ENCODE results near the gene SLC9C1. TPM values are rescaled to one million over a fixed set of nuclear protein-coding genes. Genes with fewer than 3 reads are reported as not detected.

Gene SLC9C1
- total and polyA plus RNA-seq, 2 of the 13 experiments (the other 11 are each of a cell fraction or from before 2014, with no cell fraction given), result not detected

- no peak overlapping the region for H3K27ac ChIP-seq (ENCODE audit: extremely low read length, insufficient read depth, low read length)
- ATAC-seq (no peak), FAIRE-seq (no peak), DNase-seq (ENCODE audit: low spot score) (no peak)
- H3K4me2 ChIP-seq (ENCODE audit: low read depth, low read length), result no peak overlapping the region
- H3K9me3 ChIP-seq (ENCODE audit: low read length), result no peaks in the 10 kb centered on the region
- no peak overlapping the region for H2AFZ ChIP-seq (ENCODE audit: low read length)
- intact Hi-C loops (cut with micrococcal nuclease; ENCODE audit: unreplicated experiment) (no loop called here), in situ Hi-C loops (cut with HindIII; ENCODE audit: extremely low pct_ligation_motif_present, low pct_unique_long_range_greater_than_20kb) (no loop called here)
- TF ChIP-seq ZNF160 (CRISPR knock-in tag; IDR thresholded peaks at IDR 0.05), result no peak
- no peak for TF ChIP-seq MIER2 (CRISPR knock-in tag; IDR thresholded peaks at IDR 0.05)
- TF ChIP-seq USF2 (IDR thresholded peaks at IDR 0.05; ENCODE audit: low read depth, low read length), result no peak
- TF ChIP-seq USF2 (CRISPR knock-in tag; IDR thresholded peaks at IDR 0.05; ENCODE audit: borderline replicate concordance), result no peak
- no peak overlapping the region for H3K9ac ChIP-seq (ENCODE audit: insufficient read depth, low read depth, low read length)
- WGBS (ENCODE audit: low lambda C conversion rate), result 42% methylated on average over 10 of the region's 10 CpGs
- H3K4me3 ChIP-seq (replicated peaks in 1 of 3; ENCODE audit: insufficient read depth in 1 of 3, low read depth in 2 of 3, low read length in 3 of 3), result no peak overlapping the region
- H3K4me1 ChIP-seq (ENCODE audit: insufficient read depth, low read length), result no peaks in the 10 kb centered on the region
- H4K20me1 ChIP-seq (ENCODE audit: insufficient read depth, low read length), result no peaks in the 10 kb centered on the region
- H3K79me2 ChIP-seq (ENCODE audit: insufficient read depth, low read length), result no peaks in the 10 kb centered on the region
- POLR2A ChIA-PET, result no interaction called here
- H3K27me3 ChIP-seq (ENCODE audit: control insufficient read depth in 1 of 2, insufficient read depth in 2 of 2, low read length in 2 of 2), result no peaks in the 10 kb centered on the region; a peak in 1 of 5 replicates
- CTCF ChIA-PET (ENCODE audit: low intra/inter-chr PET ratio, low total read pairs), result no interaction called here
- no TSS peak for BruUV-seq (replicated peaks)
- H3K36me3 ChIP-seq (replicated peaks in 1 of 2; ENCODE audit: control insufficient read depth in 1 of 2, insufficient read depth in 2 of 2, low read length in 2 of 2), result no peaks in the 10 kb centered on the region
Measured at GRCh38 chr3:112127522-112128494, 166.2 kb downstream of the SLC9C1 start.

GRCh38 chr3:112126511-112126911, 167.5 kb downstream of the SLC9C1 start:
- Histone ChIP-seq H3K27ac (ENCODE audit: extremely low read length, insufficient read depth, low read length) (no peak overlapping the region), H3K4me2 (ENCODE audit: low read depth, low read length) (no peak overlapping the region), H4K20me1 (ENCODE audit: insufficient read depth, low read length) (no peaks in the 10 kb centered on the region), H3K9ac (ENCODE audit: insufficient read depth, low read depth, low read length) (no peak overlapping the region), H3K27me3 (ENCODE audit: control insufficient read depth in 1 of 2, insufficient read depth in 2 of 2, low read length in 2 of 2) (no peaks in the 10 kb centered on the region), H2AFZ (ENCODE audit: low read length) (no peak overlapping the region), H3K36me3 (replicated peaks in 1 of 2; ENCODE audit: control insufficient read depth in 1 of 2, insufficient read depth in 2 of 2, low read length in 2 of 2) (no peaks in the 10 kb centered on the region), H3K4me3 (replicated peaks in 1 of 3; ENCODE audit: insufficient read depth in 1 of 3, low read depth in 2 of 3, low read length in 3 of 3) (no peak overlapping the region), H3K4me1 (ENCODE audit: insufficient read depth, low read length) (no peaks in the 10 kb centered on the region), H3K9me3 (ENCODE audit: low read length) (no peaks in the 10 kb centered on the region), H3K79me2 (ENCODE audit: insufficient read depth, low read length) (no peaks in the 10 kb centered on the region)
- ATAC-seq, result no peak
- CTCF ChIA-PET (ENCODE audit: low intra/inter-chr PET ratio, low total read pairs), result no interaction called here
- WGBS (ENCODE audit: low lambda C conversion rate), result 24% methylated on average over 1 of the region's 1 CpG
- no peak for DNase-seq (ENCODE audit: low spot score)
- POLR2A ChIA-PET, result no interaction called here
- in situ Hi-C loops (cut with HindIII; ENCODE audit: extremely low pct_ligation_motif_present, low pct_unique_long_range_greater_than_20kb) (no loop called here), intact Hi-C loops (cut with micrococcal nuclease; ENCODE audit: unreplicated experiment) (no loop called here)
- BruUV-seq (replicated peaks), result no TSS peak
- no peak for FAIRE-seq
- TF ChIP-seq ZBTB42 (CRISPR knock-in tag; IDR thresholded peaks at IDR 0.05) (no peak), HINFP (CRISPR knock-in tag; IDR thresholded peaks at IDR 0.05; ENCODE audit: low read depth) (no peak), ZFY (CRISPR knock-in tag; IDR thresholded peaks at IDR 0.05) (no peak), EZH2 (conservative IDR thresholded peaks at IDR 0.05; ENCODE audit: low read depth, low read length) (no peak), ZNF841 (CRISPR knock-in tag; IDR thresholded peaks at IDR 0.05; ENCODE audit: borderline replicate concordance) (no peak), ADNP (CRISPR knock-in tag; IDR thresholded peaks at IDR 0.05) (no peak), MTA1 (CRISPR knock-in tag; IDR thresholded peaks at IDR 0.05; ENCODE audit: borderline replicate concordance) (no peak), CREB1 (IDR thresholded peaks at IDR 0.05) (no peak), CREB1 (CRISPR knock-in tag; IDR thresholded peaks at IDR 0.05) (no peak), ZNF44 (CRISPR knock-in tag; IDR thresholded peaks at IDR 0.05) (no peak), ZNF724P (CRISPR knock-in tag; IDR thresholded peaks at IDR 0.05; ENCODE audit: borderline replicate concordance) (no peak)
